ENCODE results near the gene DUSP16. TPM values are rescaled to one million over a fixed set of nuclear protein-coding genes. Genes with fewer than 3 reads are reported as not detected.

DUSP16 gene
- total and polyA plus RNA-seq, 2 experiments from 2014 or later: 11.7 to 59.4 TPM

GRCh38 chr12:12432364-12432763 is 130.3 kb downstream of the DUSP16 start:
- Mint-ChIP-seq H3K4me1 (peaks cover 8% of the 10 kb centered on the region; the same call in 1 of the 3 replicates), H3K4me3 (no peak overlapping the region), H3K27me3 (ENCODE audit: insufficient read depth, low read depth, poor library complexity) (no peaks in the 10 kb centered on the region), H3K36me3 (ENCODE audit: low read depth) (peaks cover 11% of the 10 kb centered on the region), H3K27ac (no peak overlapping the region), H3K9me3 (no peaks in the 10 kb centered on the region)
- Histone ChIP-seq H3K79me2 (replicated peaks; ENCODE audit: insufficient read depth) (no peaks in the 10 kb centered on the region), H2AFZ (no peak overlapping the region), H3K27ac (ENCODE audit: low read depth) (no peak overlapping the region), H3K4me3 (no peak overlapping the region), H3K4me1 (ENCODE audit: insufficient read depth) (no peaks in the 10 kb centered on the region), H3K9me2 (ENCODE audit: insufficient read depth) (no peaks in the 10 kb centered on the region), H3F3A (replicated peaks; ENCODE audit: low read depth) (no peaks in the 10 kb centered on the region), H3K36me3 (ENCODE audit: insufficient read depth) (no peaks in the 10 kb centered on the region), H3K27me3 (ENCODE audit: insufficient read depth) (no peaks in the 10 kb centered on the region), H4K20me1 (replicated peaks; ENCODE audit: insufficient read depth) (no peaks in the 10 kb centered on the region), H3K4me2 (no peak overlapping the region)
- no peak for TF ChIP-seq ZNF462 (CRISPR knock-in tag; IDR thresholded peaks at IDR 0.05)
- TF ChIP-seq, protein P1, sequence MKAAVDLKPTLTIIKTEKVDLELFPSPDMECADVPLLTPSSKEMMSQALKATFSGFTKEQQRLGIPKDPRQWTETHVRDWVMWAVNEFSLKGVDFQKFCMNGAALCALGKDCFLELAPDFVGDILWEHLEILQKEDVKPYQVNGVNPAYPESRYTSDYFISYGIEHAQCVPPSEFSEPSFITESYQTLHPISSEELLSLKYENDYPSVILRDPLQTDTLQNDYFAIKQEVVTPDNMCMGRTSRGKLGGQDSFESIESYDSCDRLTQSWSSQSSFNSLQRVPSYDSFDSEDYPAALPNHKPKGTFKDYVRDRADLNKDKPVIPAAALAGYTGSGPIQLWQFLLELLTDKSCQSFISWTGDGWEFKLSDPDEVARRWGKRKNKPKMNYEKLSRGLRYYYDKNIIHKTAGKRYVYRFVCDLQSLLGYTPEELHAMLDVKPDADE (IDR thresholded peaks at IDR 0.05): no peak
- TF ChIP-seq, protein P2, sequence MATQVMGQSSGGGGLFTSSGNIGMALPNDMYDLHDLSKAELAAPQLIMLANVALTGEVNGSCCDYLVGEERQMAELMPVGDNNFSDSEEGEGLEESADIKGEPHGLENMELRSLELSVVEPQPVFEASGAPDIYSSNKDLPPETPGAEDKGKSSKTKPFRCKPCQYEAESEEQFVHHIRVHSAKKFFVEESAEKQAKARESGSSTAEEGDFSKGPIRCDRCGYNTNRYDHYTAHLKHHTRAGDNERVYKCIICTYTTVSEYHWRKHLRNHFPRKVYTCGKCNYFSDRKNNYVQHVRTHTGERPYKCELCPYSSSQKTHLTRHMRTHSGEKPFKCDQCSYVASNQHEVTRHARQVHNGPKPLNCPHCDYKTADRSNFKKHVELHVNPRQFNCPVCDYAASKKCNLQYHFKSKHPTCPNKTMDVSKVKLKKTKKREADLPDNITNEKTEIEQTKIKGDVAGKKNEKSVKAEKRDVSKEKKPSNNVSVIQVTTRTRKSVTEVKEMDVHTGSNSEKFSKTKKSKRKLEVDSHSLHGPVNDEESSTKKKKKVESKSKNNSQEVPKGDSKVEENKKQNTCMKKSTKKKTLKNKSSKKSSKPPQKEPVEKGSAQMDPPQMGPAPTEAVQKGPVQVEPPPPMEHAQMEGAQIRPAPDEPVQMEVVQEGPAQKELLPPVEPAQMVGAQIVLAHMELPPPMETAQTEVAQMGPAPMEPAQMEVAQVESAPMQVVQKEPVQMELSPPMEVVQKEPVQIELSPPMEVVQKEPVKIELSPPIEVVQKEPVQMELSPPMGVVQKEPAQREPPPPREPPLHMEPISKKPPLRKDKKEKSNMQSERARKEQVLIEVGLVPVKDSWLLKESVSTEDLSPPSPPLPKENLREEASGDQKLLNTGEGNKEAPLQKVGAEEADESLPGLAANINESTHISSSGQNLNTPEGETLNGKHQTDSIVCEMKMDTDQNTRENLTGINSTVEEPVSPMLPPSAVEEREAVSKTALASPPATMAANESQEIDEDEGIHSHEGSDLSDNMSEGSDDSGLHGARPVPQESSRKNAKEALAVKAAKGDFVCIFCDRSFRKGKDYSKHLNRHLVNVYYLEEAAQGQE (IDR thresholded peaks at IDR 0.05; ENCODE audit: unreplicated experiment): no peak
- TF ChIP-seq NANOG (IDR thresholded peaks at IDR 0.05; ENCODE audit: borderline replicate concordance): no peak
- TF ChIP-seq CREB1 (CRISPR knock-in tag; IDR thresholded peaks at IDR 0.05; ENCODE audit: low read depth): no peak
- no peak for TF ChIP-seq ZNF114 (CRISPR knock-in tag; IDR thresholded peaks at IDR 0.05)
- DNase-seq (ENCODE audit: low spot score): no peak
- no peak for ATAC-seq

Data from GM23338 (cell line).